WTC11 (cell line): ENCODE results near the gene SLC25A14. TPM values are rescaled to one million over a fixed set of nuclear protein-coding genes. Genes with fewer than 3 reads are reported as not detected.

Experiments used
- ATAC-seq: fragments of 200-7000 bp; cut with Tn5 transposase; 2 replicates; pipeline ENCODE4 v1.10.0; 2021; ENCODE audit warnings: mild to moderate bottlenecking, moderate library complexity
- CTCF ChIA-PET: fragments of 300-600 bp; sonication (Branson Sonifier 250); formaldehyde crosslinking; loops from one replicate; lab custom pipeline; 2021; ENCODE audit warnings: antibody characterized with exemption; lab: Charles Lee
- POLR2A ChIA-PET: fragments of 350-600 bp; sonication (Branson Sonifier 250); formaldehyde crosslinking; loops from one replicate; lab custom pipeline; 2021; ENCODE audit warnings: antibody characterized with exemption; lab: Charles Lee
- DNase-seq: peaks from one replicate; pipeline ENCODE4 v3.0.0; 2021; ENCODE audit warnings: low spot score
- H3K27ac Mint-ChIP-seq: 2 replicates; pipeline ENCODE4 v1.8.0; 2021; ENCODE audit warnings: mixed read lengths
- H3K27me3 Mint-ChIP-seq: 2 replicates; pipeline ENCODE4 v1.8.0; 2021; ENCODE audit warnings: low read depth, mild to moderate bottlenecking, moderate library complexity, mixed read lengths
- H3K36me3 Mint-ChIP-seq: 2 replicates; pipeline ENCODE4 v1.8.0; 2021; ENCODE audit warnings: mixed read lengths
- H3K4me1 Mint-ChIP-seq: 2 replicates; pipeline ENCODE4 v1.8.0; 2022; ENCODE audit warnings: mixed read lengths
- H3K4me3 Mint-ChIP-seq: 2 replicates; pipeline ENCODE4 v1.8.0; 2021; ENCODE audit warnings: mild to moderate bottlenecking, moderate library complexity, mixed read lengths
- H3K9me3 Mint-ChIP-seq: 2 replicates; pipeline ENCODE4 v1.8.0; 2021; ENCODE audit warnings: mixed read lengths
- AR ChIP-seq: fragments of 250-450 bp; sonication (Bioruptor Pico); IDR thresholded peaks from 2 replicates; pipeline ENCODE4 v1.9.0; 2021; ENCODE audit warnings: mild to moderate bottlenecking
- CREB1 ChIP-seq: sonication (generic); formaldehyde crosslinking; IDR thresholded peaks from 2 replicates; pipeline ENCODE4 v1.8.0; 2023; ENCODE audit warnings: mild to moderate bottlenecking, missing genetic modification reagents
- E2F1 ChIP-seq: sonication (generic); formaldehyde crosslinking; IDR thresholded peaks from 2 replicates; pipeline ENCODE4 v1.8.0; 2022; ENCODE audit warnings: mild to moderate bottlenecking, missing genetic modification reagents
- FOXJ3 ChIP-seq: sonication (generic); formaldehyde crosslinking; IDR thresholded peaks from 2 replicates; pipeline ENCODE4 v1.9.0; 2021; ENCODE audit warnings: missing genetic modification reagents, mild to moderate bottlenecking, borderline replicate concordance
- FOXP1 ChIP-seq: sonication (generic); formaldehyde crosslinking; IDR thresholded peaks from 2 replicates; pipeline ENCODE4 v1.8.0; 2022; ENCODE audit warnings: missing genetic modification reagents, mild to moderate bottlenecking, moderate library complexity, borderline replicate concordance
- GABPB1 ChIP-seq: sonication (generic); formaldehyde crosslinking; IDR thresholded peaks from 2 replicates; pipeline ENCODE4 v1.8.1; 2023; ENCODE audit warnings: mild to moderate bottlenecking, missing genetic modification reagents
- MYBL2 ChIP-seq: sonication (generic); formaldehyde crosslinking; IDR thresholded peaks from 2 replicates; pipeline ENCODE4 v1.8.1; 2023; ENCODE audit warnings: mild to moderate bottlenecking, moderate library complexity, missing genetic modification reagents
- NFYB ChIP-seq: sonication (generic); formaldehyde crosslinking; conservative IDR thresholded peaks from 2 replicates; pipeline ENCODE4 v1.8.0; 2022; ENCODE audit warnings: low read depth, missing genetic modification reagents
- NR3C1 ChIP-seq: sonication (generic); formaldehyde crosslinking; conservative IDR thresholded peaks from 2 replicates; pipeline ENCODE4 v1.8.1; 2023; ENCODE audit warnings: low read depth, mild to moderate bottlenecking, missing genetic modification reagents
- OVOL2 ChIP-seq: fragments of 250-450 bp; sonication (Bioruptor Pico); IDR thresholded peaks from 2 replicates; pipeline ENCODE4 v1.9.0; 2021; ENCODE audit warnings: mild to moderate bottlenecking, borderline replicate concordance
- PRRX2 ChIP-seq: fragments of 250-450 bp; sonication (Bioruptor Pico); IDR thresholded peaks from 2 replicates; pipeline ENCODE4 v1.8.0; 2021; ENCODE audit warnings: mild to moderate bottlenecking
- ZMAT4 ChIP-seq: fragments of 250-450 bp; sonication (Bioruptor Pico); IDR thresholded peaks from 2 replicates; pipeline ENCODE4 v1.9.0; 2021; ENCODE audit warnings: mild to moderate bottlenecking
- ZNF232 ChIP-seq: sonication (generic); formaldehyde crosslinking; IDR thresholded peaks from 2 replicates; pipeline ENCODE4 v1.8.0; 2022; ENCODE audit warnings: mild to moderate bottlenecking, missing genetic modification reagents
- total RNA-seq: library from RNA; stranded (reverse); gene quantifications from 3 replicates; pipeline ENCODE4 v1.2.3, GENCODE V29; 2021
- TF ChIP-seq, protein P1 (sequence below): sonication (generic); formaldehyde crosslinking; IDR thresholded peaks from 2 replicates; pipeline ENCODE4 v1.8.0; 2022; ENCODE audit warnings: mild to moderate bottlenecking, missing genetic modification reagents
- TF ChIP-seq, protein P2 (sequence below): sonication (generic); formaldehyde crosslinking; IDR thresholded peaks from 2 replicates; pipeline ENCODE4 v1.8.0; 2022; ENCODE audit warnings: mild to moderate bottlenecking, missing genetic modification reagents
- TF ChIP-seq, protein P3 (sequence below): sonication (generic); formaldehyde crosslinking; IDR thresholded peaks from 2 replicates; pipeline ENCODE4 v1.8.1; 2022; ENCODE audit warnings: mild to moderate bottlenecking, missing genetic modification reagents, moderate library complexity, borderline replicate concordance
- TF ChIP-seq, protein P4 (sequence below): sonication (generic); formaldehyde crosslinking; IDR thresholded peaks from 2 replicates; pipeline ENCODE4 v1.8.1; 2023; ENCODE audit warnings: mild to moderate bottlenecking, missing genetic modification reagents, moderate library complexity
- TF ChIP-seq, protein P5 (sequence below): sonication (generic); formaldehyde crosslinking; IDR thresholded peaks from 2 replicates; pipeline ENCODE4 v1.8.1; 2023; ENCODE audit warnings: mild to moderate bottlenecking, moderate library complexity, missing genetic modification reagents
- TF ChIP-seq, protein P6 (sequence below): sonication (generic); formaldehyde crosslinking; IDR thresholded peaks from 2 replicates; pipeline ENCODE4 v1.8.1; 2022; ENCODE audit warnings: low read depth, missing genetic modification reagents, borderline replicate concordance

The SLC25A14 gene
- total RNA-seq, 1 experiment from 2014 or later, result 21.2 TPM

- TF ChIP-seq NFYB (no peak), AR (CRISPR knock-in tag) (no peak), E2F1 (CRISPR knock-in tag) (no peak), NR3C1 (no peak), PRRX2 (no peak), ZNF232 (no peak)
- TF ChIP-seq, protein P1, sequence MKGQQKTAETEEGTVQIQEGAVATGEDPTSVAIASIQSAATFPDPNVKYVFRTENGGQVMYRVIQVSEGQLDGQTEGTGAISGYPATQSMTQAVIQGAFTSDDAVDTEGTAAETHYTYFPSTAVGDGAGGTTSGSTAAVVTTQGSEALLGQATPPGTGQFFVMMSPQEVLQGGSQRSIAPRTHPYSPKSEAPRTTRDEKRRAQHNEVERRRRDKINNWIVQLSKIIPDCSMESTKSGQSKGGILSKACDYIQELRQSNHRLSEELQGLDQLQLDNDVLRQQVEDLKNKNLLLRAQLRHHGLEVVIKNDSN, result no peak
These were observed 36.4 kb downstream of the SLC25A14 start (continued) for GRCh38 chrX:130376077-130376476.

DNA sequence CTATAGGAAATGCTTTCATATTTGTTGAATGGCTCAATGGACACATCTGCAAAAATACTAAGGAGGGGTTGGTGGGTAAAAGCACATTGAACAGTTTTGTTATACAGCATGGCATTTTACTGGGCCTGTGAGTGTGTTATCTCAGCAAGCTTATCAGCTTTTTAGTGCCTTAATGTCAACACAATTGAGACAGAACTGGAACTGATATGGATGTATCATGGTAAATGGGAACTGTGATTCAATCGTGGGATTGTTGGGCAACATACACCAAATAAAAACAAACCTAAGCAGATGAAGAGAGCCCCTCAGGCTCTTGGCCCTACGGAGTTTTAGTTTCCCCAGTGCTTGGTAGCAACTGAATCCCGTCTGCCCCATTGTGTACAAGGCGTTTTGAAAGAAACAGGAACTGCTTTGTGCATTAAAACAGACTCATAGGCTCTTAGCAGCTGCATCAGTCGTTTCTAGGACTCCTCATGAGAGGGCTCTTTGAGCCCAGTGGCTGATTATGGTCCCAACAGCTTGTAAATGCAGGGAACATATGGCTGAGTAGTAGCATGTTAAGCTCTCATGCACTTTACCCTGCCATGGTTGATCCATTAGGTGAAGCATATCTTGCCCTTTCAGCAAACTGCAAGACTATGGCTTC, 38.4 kb downstream of the SLC25A14 start:
- ChIA-PET POLR2A (no interaction called here), CTCF (no interaction called here)
- Mint-ChIP-seq H3K27ac (no peak overlapping the region), H3K4me1 (no peaks in the 10 kb centered on the region), H3K4me3 (no peak overlapping the region), H3K27me3 (no peaks in the 10 kb centered on the region), H3K9me3 (no peaks in the 10 kb centered on the region), H3K36me3 (no peaks in the 10 kb centered on the region)
- TF ChIP-seq, protein P2, sequence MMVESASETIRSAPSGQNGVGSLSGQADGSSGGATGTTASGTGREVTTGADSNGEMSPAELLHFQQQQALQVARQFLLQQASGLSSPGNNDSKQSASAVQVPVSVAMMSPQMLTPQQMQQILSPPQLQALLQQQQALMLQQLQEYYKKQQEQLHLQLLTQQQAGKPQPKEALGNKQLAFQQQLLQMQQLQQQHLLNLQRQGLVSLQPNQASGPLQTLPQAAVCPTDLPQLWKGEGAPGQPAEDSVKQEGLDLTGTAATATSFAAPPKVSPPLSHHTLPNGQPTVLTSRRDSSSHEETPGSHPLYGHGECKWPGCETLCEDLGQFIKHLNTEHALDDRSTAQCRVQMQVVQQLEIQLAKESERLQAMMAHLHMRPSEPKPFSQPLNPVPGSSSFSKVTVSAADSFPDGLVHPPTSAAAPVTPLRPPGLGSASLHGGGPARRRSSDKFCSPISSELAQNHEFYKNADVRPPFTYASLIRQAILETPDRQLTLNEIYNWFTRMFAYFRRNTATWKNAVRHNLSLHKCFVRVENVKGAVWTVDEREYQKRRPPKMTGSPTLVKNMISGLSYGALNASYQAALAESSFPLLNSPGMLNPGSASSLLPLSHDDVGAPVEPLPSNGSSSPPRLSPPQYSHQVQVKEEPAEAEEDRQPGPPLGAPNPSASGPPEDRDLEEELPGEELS (CRISPR knock-in tag), result no peak
- TF ChIP-seq, protein P3, sequence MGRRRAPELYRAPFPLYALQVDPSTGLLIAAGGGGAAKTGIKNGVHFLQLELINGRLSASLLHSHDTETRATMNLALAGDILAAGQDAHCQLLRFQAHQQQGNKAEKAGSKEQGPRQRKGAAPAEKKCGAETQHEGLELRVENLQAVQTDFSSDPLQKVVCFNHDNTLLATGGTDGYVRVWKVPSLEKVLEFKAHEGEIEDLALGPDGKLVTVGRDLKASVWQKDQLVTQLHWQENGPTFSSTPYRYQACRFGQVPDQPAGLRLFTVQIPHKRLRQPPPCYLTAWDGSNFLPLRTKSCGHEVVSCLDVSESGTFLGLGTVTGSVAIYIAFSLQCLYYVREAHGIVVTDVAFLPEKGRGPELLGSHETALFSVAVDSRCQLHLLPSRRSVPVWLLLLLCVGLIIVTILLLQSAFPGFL (CRISPR knock-in tag), result no peak
- TF ChIP-seq ZMAT4, result no peak
- DNase-seq (no peak), ATAC-seq (no peak)

- DNase-seq (no peak), ATAC-seq (no peak)
- Mint-ChIP-seq H3K4me1 (no peaks in the 10 kb centered on the region), H3K27me3 (no peaks in the 10 kb centered on the region; the same call in 1 of the 2 replicates), H3K4me3 (no peak within 1 kb of the TSS), H3K9me3 (no peaks in the 10 kb centered on the region), H3K27ac (no peak within 1 kb of the TSS), H3K36me3 (no peaks in the 10 kb centered on the region)
- POLR2A ChIA-PET, result no interaction called here
- CTCF ChIA-PET, result interaction anchor here (0.6 to 1.3 kb wide), 2 partner anchors 68 to 190 kb away, joined by 3 read pairs; no protein-coding TSS in a partner anchor
- TF ChIP-seq ZNF232 (no peak), FOXJ3 (CRISPR knock-in tag) (no peak), GABPB1 (CRISPR knock-in tag) (no peak), FOXP1 (no peak), OVOL2 (CRISPR knock-in tag) (no peak), MYBL2 (CRISPR knock-in tag) (no peak), CREB1 (CRISPR knock-in tag) (no peak)
- TF ChIP-seq, protein P4, sequence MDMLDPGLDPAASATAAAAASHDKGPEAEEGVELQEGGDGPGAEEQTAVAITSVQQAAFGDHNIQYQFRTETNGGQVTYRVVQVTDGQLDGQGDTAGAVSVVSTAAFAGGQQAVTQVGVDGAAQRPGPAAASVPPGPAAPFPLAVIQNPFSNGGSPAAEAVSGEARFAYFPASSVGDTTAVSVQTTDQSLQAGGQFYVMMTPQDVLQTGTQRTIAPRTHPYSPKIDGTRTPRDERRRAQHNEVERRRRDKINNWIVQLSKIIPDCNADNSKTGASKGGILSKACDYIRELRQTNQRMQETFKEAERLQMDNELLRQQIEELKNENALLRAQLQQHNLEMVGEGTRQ (CRISPR knock-in tag), result no peak
- TF ChIP-seq, protein P5, sequence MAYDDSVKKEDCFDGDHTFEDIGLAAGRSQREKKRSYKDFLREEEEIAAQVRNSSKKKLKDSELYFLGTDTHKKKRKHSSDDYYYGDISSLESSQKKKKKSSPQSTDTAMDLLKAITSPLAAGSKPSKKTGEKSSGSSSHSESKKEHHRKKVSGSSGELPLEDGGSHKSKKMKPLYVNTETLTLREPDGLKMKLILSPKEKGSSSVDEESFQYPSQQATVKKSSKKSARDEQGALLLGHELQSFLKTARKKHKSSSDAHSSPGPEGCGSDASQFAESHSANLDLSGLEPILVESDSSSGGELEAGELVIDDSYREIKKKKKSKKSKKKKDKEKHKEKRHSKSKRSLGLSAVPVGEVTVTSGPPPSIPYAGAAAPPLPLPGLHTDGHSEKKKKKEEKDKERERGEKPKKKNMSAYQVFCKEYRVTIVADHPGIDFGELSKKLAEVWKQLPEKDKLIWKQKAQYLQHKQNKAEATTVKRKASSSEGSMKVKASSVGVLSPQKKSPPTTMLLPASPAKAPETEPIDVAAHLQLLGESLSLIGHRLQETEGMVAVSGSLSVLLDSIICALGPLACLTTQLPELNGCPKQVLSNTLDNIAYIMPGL (CRISPR knock-in tag), result no peak
- TF ChIP-seq, protein P6, sequence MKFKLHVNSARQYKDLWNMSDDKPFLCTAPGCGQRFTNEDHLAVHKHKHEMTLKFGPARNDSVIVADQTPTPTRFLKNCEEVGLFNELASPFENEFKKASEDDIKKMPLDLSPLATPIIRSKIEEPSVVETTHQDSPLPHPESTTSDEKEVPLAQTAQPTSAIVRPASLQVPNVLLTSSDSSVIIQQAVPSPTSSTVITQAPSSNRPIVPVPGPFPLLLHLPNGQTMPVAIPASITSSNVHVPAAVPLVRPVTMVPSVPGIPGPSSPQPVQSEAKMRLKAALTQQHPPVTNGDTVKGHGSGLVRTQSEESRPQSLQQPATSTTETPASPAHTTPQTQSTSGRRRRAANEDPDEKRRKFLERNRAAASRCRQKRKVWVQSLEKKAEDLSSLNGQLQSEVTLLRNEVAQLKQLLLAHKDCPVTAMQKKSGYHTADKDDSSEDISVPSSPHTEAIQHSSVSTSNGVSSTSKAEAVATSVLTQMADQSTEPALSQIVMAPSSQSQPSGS (CRISPR knock-in tag), result no peak
These were observed 45.8 kb downstream of the SLC25A14 start, which contains the start of gene GPR119 for GRCh38 chrX:130385520-130385919. Gene GPR119 (minus strand): TSS chrX:130385674. CDS start chrX:130385447, 227 bp downstream.
